WTC11 (cell line): ENCODE results near the gene CD80. TPM values are rescaled to one million over a fixed set of nuclear protein-coding genes. Genes with fewer than 3 reads are reported as not detected.

Experiments used
- CREB1 ChIP-seq: sonication (generic); formaldehyde crosslinking; IDR thresholded peaks from 2 replicates; pipeline ENCODE4 v1.8.0; 2023; ENCODE audit warnings: mild to moderate bottlenecking, missing genetic modification reagents
- ELF4 ChIP-seq: sonication (generic); formaldehyde crosslinking; IDR thresholded peaks from 2 replicates; pipeline ENCODE4 v1.8.1; 2022; ENCODE audit warnings: low read depth, mild to moderate bottlenecking, moderate library complexity, missing genetic modification reagents
- EMX1 ChIP-seq: fragments of 250-450 bp; sonication (Bioruptor Pico); IDR thresholded peaks from 2 replicates; pipeline ENCODE4 v1.8.0; 2021; ENCODE audit warnings: mild to moderate bottlenecking
- ESRRA ChIP-seq: sonication (generic); formaldehyde crosslinking; IDR thresholded peaks from 2 replicates; pipeline ENCODE4 v1.8.1; 2022; ENCODE audit warnings: mild to moderate bottlenecking, missing genetic modification reagents, borderline replicate concordance
- GABPB1 ChIP-seq: sonication (generic); formaldehyde crosslinking; IDR thresholded peaks from 2 replicates; pipeline ENCODE4 v1.8.1; 2023; ENCODE audit warnings: mild to moderate bottlenecking, missing genetic modification reagents
- GTF2I ChIP-seq: fragments of 250-450 bp; sonication (Bioruptor Pico); conservative IDR thresholded peaks from 2 replicates; pipeline ENCODE4 v1.4.0; 2021; ENCODE audit warnings: mild to moderate bottlenecking
- HMGA2 ChIP-seq: fragments of 250-450 bp; sonication (Bioruptor Pico); IDR thresholded peaks from 2 replicates; pipeline ENCODE4 v1.4.0; 2021; ENCODE audit warnings: mild to moderate bottlenecking, moderate library complexity
- JAZF1 ChIP-seq: fragments of 250-450 bp; sonication (Bioruptor Pico); IDR thresholded peaks from 2 replicates; pipeline ENCODE4 v1.9.0; 2021; ENCODE audit warnings: moderate library complexity, mild to moderate bottlenecking, inconsistent platforms
- NR3C1 ChIP-seq: sonication (generic); formaldehyde crosslinking; conservative IDR thresholded peaks from 2 replicates; pipeline ENCODE4 v1.8.1; 2023; ENCODE audit warnings: low read depth, mild to moderate bottlenecking, missing genetic modification reagents
- OVOL2 ChIP-seq: fragments of 250-450 bp; sonication (Bioruptor Pico); IDR thresholded peaks from 2 replicates; pipeline ENCODE4 v1.9.0; 2021; ENCODE audit warnings: mild to moderate bottlenecking, borderline replicate concordance
- RORB ChIP-seq: fragments of 250-450 bp; sonication (Bioruptor Pico); IDR thresholded peaks from 2 replicates; pipeline ENCODE4 v1.9.0; 2021; ENCODE audit warnings: mild to moderate bottlenecking
- SOX15 ChIP-seq: fragments of 250-450 bp; sonication (Bioruptor Pico); IDR thresholded peaks from 2 replicates; pipeline ENCODE4 v1.9.0; 2021; ENCODE audit warnings: mild to moderate bottlenecking
- TCF7 ChIP-seq: sonication (generic); formaldehyde crosslinking; IDR thresholded peaks from 2 replicates; pipeline ENCODE4 v1.8.0; 2022; ENCODE audit warnings: mild to moderate bottlenecking, low read depth, missing genetic modification reagents, moderate library complexity
- TEAD4 ChIP-seq: sonication (generic); formaldehyde crosslinking; IDR thresholded peaks from 2 replicates; pipeline ENCODE4 v1.8.0; 2022; ENCODE audit warnings: mild to moderate bottlenecking, missing genetic modification reagents
- TP53 ChIP-seq: sonication (generic); formaldehyde crosslinking; IDR thresholded peaks from 2 replicates; pipeline ENCODE4 v1.8.1; 2023; ENCODE audit warnings: mild to moderate bottlenecking, missing genetic modification reagents
- ZNF263 ChIP-seq: sonication (generic); formaldehyde crosslinking; IDR thresholded peaks from 2 replicates; pipeline ENCODE4 v1.8.1; 2022; ENCODE audit warnings: low read depth, mild to moderate bottlenecking, moderate library complexity, missing genetic modification reagents
- ZNF416 ChIP-seq: fragments of 250-450 bp; sonication (Bioruptor Pico); IDR thresholded peaks from 2 replicates; pipeline ENCODE4 v1.9.0; 2021; ENCODE audit warnings: mild to moderate bottlenecking, inconsistent platforms
- ZNF671 ChIP-seq: fragments of 250-450 bp; sonication (Bioruptor Pico); IDR thresholded peaks from 2 replicates; pipeline ENCODE4 v1.8.0; 2021; ENCODE audit warnings: mild to moderate bottlenecking
- total RNA-seq: library from RNA; stranded (reverse); gene quantifications from 3 replicates; pipeline ENCODE4 v1.2.3, GENCODE V29; 2021
- TF ChIP-seq, protein P1 (sequence below): fragments of 200-600 bp; IDR thresholded peaks from 2 replicates; pipeline ENCODE4 v1.8.0; 2022; ENCODE audit warnings: antibody characterized with exemption
- TF ChIP-seq, protein P2 (sequence below): sonication (generic); formaldehyde crosslinking; IDR thresholded peaks from 2 replicates; pipeline ENCODE4 v1.8.1; 2023; ENCODE audit warnings: mild to moderate bottlenecking, missing genetic modification reagents
- TF ChIP-seq, protein P3 (sequence below): fragments of 250-450 bp; sonication (Bioruptor Pico); conservative IDR thresholded peaks from 2 replicates; pipeline ENCODE4 v1.9.0; 2021; ENCODE audit warnings: mild to moderate bottlenecking
- TF ChIP-seq, protein P4 (sequence below): sonication (generic); formaldehyde crosslinking; IDR thresholded peaks from 2 replicates; pipeline ENCODE4 v1.8.1; 2022; ENCODE audit warnings: mild to moderate bottlenecking, missing genetic modification reagents, moderate library complexity, borderline replicate concordance
- TF ChIP-seq, protein P5 (sequence below): fragments of 250-450 bp; sonication (Bioruptor Pico); IDR thresholded peaks from 2 replicates; pipeline ENCODE4 v1.9.0; 2021; ENCODE audit warnings: mild to moderate bottlenecking
- TF ChIP-seq, protein P6 (sequence below): fragments of 250-450 bp; sonication (Bioruptor Pico); IDR thresholded peaks from 2 replicates; pipeline ENCODE4 v1.9.0; 2021; ENCODE audit warnings: mild to moderate bottlenecking, borderline replicate concordance
- TF ChIP-seq, protein P7 (sequence below): sonication (generic); formaldehyde crosslinking; IDR thresholded peaks from 2 replicates; pipeline ENCODE4 v1.8.1; 2023; ENCODE audit warnings: mild to moderate bottlenecking, missing genetic modification reagents, moderate library complexity

Gene CD80
- total RNA-seq, 1 experiment from 2014 or later: 0.24 TPM

DNA sequence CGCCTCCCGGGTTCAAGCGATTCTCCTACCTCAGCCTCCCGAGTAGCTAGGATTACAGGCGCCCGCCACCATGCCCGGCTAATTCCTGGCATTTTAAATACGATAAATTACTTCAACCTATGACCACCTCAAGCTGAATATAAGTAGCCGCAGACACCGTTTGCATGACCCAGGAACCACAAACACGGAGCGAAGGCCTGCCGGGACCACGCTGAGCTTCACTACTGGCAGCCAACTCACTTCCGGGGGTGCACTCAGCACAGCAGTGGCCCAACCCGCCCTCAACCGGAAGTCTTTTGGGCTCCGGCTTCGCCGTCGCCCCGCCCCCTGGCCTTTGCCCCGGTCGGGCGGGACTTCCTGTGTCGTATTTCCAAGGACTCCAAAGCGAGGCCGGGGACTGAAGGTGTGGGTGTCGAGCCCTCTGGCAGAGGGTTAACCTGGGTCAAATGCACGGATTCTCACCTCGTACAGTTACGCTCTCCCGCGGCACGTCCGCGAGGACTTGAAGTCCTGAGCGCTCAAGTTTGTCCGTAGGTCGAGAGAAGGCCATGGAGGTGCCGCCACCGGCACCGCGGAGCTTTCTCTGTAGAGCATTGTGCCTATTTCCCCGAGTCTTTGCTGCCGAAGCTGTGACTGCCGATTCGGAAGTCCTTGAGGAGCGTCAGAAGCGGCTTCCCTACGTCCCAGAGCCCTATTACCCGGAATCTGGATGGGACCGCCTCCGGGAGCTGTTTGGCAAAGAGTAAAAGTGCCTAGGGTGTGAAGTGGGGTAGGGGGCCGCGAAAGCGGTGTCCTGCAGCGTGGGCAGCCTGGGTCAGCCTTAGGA, 61.0 kb downstream of the CD80 start, which contains the start of gene TIMMDC1 (continued):
- TF ChIP-seq EMX1 (no peak), TP53 (CRISPR knock-in tag) (no peak), HMGA2 (CRISPR knock-in tag) (no peak), ZNF671 (CRISPR knock-in tag) (peak; percentile 28; the same call in 1 of the 2 replicates), SOX15 (CRISPR knock-in tag) (no peak), GABPB1 (CRISPR knock-in tag) (peak; percentile 81), OVOL2 (no peak), CREB1 (CRISPR knock-in tag) (0 out of 2 replicates have a peak, but pooled peaks have one; percentile 18), GTF2I (CRISPR knock-in tag) (0 out of 2 replicates have a peak, but pooled peaks have one; percentile 24), RORB (no peak), ELF4 (no peak), NR3C1 (CRISPR knock-in tag) (no peak), ESRRA (CRISPR knock-in tag) (no peak), ZNF416 (CRISPR knock-in tag) (no peak), TEAD4 (CRISPR knock-in tag) (no peak), TCF7 (no peak), JAZF1 (CRISPR knock-in tag) (no peak), ZNF263 (CRISPR knock-in tag) (no peak)
- TF ChIP-seq, protein P1, sequence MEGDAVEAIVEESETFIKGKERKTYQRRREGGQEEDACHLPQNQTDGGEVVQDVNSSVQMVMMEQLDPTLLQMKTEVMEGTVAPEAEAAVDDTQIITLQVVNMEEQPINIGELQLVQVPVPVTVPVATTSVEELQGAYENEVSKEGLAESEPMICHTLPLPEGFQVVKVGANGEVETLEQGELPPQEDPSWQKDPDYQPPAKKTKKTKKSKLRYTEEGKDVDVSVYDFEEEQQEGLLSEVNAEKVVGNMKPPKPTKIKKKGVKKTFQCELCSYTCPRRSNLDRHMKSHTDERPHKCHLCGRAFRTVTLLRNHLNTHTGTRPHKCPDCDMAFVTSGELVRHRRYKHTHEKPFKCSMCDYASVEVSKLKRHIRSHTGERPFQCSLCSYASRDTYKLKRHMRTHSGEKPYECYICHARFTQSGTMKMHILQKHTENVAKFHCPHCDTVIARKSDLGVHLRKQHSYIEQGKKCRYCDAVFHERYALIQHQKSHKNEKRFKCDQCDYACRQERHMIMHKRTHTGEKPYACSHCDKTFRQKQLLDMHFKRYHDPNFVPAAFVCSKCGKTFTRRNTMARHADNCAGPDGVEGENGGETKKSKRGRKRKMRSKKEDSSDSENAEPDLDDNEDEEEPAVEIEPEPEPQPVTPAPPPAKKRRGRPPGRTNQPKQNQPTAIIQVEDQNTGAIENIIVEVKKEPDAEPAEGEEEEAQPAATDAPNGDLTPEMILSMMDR: no peak
- TF ChIP-seq, protein P2, sequence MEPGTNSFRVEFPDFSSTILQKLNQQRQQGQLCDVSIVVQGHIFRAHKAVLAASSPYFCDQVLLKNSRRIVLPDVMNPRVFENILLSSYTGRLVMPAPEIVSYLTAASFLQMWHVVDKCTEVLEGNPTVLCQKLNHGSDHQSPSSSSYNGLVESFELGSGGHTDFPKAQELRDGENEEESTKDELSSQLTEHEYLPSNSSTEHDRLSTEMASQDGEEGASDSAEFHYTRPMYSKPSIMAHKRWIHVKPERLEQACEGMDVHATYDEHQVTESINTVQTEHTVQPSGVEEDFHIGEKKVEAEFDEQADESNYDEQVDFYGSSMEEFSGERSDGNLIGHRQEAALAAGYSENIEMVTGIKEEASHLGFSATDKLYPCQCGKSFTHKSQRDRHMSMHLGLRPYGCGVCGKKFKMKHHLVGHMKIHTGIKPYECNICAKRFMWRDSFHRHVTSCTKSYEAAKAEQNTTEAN: no peak
- TF ChIP-seq, protein P3, sequence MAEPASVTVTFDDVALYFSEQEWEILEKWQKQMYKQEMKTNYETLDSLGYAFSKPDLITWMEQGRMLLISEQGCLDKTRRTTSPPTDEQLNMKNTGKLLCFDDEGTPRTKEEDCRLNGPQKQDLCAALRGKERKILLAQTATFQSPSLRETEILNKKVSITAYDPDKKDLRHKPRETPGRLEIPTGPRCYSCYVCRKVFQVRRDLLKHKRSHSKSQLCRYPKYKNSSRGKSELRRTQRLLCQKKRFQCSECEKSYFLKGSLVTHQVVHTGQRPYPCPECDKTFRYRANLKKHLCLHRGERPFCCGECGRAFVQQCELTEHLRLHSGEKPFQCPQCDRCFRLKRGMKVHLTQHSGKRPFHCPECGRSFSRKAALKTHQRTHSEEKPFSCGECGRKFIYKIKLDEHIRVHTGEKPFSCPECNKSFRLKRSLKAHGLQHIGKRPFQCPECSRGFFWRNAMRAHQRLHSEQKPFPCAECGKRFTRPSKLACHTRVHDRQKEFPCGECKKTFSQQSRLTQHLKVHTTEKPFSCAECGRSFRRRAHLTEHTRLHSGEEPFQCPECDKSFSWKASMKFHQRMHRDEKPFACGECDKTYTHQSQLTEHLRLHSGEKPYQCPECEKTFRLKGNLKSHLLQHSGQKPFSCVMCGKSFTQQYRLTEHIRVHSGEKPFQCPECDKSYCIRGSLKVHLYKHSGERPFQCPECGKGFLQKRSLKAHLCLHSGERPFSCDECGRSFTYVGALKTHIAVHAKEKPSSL: no peak
- TF ChIP-seq, protein P4, sequence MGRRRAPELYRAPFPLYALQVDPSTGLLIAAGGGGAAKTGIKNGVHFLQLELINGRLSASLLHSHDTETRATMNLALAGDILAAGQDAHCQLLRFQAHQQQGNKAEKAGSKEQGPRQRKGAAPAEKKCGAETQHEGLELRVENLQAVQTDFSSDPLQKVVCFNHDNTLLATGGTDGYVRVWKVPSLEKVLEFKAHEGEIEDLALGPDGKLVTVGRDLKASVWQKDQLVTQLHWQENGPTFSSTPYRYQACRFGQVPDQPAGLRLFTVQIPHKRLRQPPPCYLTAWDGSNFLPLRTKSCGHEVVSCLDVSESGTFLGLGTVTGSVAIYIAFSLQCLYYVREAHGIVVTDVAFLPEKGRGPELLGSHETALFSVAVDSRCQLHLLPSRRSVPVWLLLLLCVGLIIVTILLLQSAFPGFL (CRISPR knock-in tag): no peak
- TF ChIP-seq, protein P5, sequence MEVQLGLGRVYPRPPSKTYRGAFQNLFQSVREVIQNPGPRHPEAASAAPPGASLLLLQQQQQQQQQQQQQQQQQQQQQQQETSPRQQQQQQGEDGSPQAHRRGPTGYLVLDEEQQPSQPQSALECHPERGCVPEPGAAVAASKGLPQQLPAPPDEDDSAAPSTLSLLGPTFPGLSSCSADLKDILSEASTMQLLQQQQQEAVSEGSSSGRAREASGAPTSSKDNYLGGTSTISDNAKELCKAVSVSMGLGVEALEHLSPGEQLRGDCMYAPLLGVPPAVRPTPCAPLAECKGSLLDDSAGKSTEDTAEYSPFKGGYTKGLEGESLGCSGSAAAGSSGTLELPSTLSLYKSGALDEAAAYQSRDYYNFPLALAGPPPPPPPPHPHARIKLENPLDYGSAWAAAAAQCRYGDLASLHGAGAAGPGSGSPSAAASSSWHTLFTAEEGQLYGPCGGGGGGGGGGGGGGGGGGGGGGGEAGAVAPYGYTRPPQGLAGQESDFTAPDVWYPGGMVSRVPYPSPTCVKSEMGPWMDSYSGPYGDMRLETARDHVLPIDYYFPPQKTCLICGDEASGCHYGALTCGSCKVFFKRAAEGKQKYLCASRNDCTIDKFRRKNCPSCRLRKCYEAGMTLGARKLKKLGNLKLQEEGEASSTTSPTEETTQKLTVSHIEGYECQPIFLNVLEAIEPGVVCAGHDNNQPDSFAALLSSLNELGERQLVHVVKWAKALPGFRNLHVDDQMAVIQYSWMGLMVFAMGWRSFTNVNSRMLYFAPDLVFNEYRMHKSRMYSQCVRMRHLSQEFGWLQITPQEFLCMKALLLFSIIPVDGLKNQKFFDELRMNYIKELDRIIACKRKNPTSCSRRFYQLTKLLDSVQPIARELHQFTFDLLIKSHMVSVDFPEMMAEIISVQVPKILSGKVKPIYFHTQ (CRISPR knock-in tag): no peak
- TF ChIP-seq, protein P6, sequence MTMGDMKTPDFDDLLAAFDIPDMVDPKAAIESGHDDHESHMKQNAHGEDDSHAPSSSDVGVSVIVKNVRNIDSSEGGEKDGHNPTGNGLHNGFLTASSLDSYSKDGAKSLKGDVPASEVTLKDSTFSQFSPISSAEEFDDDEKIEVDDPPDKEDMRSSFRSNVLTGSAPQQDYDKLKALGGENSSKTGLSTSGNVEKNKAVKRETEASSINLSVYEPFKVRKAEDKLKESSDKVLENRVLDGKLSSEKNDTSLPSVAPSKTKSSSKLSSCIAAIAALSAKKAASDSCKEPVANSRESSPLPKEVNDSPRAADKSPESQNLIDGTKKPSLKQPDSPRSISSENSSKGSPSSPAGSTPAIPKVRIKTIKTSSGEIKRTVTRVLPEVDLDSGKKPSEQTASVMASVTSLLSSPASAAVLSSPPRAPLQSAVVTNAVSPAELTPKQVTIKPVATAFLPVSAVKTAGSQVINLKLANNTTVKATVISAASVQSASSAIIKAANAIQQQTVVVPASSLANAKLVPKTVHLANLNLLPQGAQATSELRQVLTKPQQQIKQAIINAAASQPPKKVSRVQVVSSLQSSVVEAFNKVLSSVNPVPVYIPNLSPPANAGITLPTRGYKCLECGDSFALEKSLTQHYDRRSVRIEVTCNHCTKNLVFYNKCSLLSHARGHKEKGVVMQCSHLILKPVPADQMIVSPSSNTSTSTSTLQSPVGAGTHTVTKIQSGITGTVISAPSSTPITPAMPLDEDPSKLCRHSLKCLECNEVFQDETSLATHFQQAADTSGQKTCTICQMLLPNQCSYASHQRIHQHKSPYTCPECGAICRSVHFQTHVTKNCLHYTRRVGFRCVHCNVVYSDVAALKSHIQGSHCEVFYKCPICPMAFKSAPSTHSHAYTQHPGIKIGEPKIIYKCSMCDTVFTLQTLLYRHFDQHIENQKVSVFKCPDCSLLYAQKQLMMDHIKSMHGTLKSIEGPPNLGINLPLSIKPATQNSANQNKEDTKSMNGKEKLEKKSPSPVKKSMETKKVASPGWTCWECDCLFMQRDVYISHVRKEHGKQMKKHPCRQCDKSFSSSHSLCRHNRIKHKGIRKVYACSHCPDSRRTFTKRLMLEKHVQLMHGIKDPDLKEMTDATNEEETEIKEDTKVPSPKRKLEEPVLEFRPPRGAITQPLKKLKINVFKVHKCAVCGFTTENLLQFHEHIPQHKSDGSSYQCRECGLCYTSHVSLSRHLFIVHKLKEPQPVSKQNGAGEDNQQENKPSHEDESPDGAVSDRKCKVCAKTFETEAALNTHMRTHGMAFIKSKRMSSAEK (CRISPR knock-in tag): no peak
- TF ChIP-seq, protein P7, sequence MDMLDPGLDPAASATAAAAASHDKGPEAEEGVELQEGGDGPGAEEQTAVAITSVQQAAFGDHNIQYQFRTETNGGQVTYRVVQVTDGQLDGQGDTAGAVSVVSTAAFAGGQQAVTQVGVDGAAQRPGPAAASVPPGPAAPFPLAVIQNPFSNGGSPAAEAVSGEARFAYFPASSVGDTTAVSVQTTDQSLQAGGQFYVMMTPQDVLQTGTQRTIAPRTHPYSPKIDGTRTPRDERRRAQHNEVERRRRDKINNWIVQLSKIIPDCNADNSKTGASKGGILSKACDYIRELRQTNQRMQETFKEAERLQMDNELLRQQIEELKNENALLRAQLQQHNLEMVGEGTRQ (CRISPR knock-in tag): no peak
